D721Med (cell line): Measurements from ENCODE around the gene PPP4R4.
"Not testable (repeated sequence)": the region's sequence is repeated elsewhere in the genome, so short reads cannot be mapped to it uniquely, and the experiment has no call there.

Source experiments
- DNase-seq: peaks from one replicate; pipeline ENCODE4 v3.0.0; 2011; ENCODE audit warnings: low spot score; ENCODE audit not compliant: insufficient read length
- FAIRE-seq: peaks from 2 replicates; lab custom pipeline; 2011; peaks lifted over from hg19 to GRCh38; lab: Jason Lieb, UNC
- CTCF ChIP-seq: IDR thresholded peaks from 2 replicates; pipeline ENCODE4 v1.5.1; 2012; ENCODE audit warnings: mild to moderate bottlenecking, control low read depth; ENCODE audit not compliant: insufficient read depth; ENCODE audit errors: missing control alignments

The PPP4R4 gene

GRCh38 chr14:94203473-94204210 is 29.5 kb downstream of the PPP4R4 start:
- DNase-seq (no peak), FAIRE-seq (no peak)
- TF ChIP-seq CTCF = no peak

- FAIRE-seq = no peak
Measured at GRCh38 chr14:94213021-94213420, 38.9 kb downstream of the PPP4R4 start.

GRCh38 chr14:94213741-94214140 is 39.6 kb downstream of the PPP4R4 start:
- TF ChIP-seq CTCF = no peak
- FAIRE-seq = no peak

More at GRCh38 chr14:94213021-94213420, 38.9 kb downstream of the PPP4R4 start:
- TF ChIP-seq CTCF = no peak
- no peak for DNase-seq

GRCh38 chr14:94217116-94217515 is 43.0 kb downstream of the PPP4R4 start:
- no peak for FAIRE-seq
- TF ChIP-seq CTCF = no peak
- DNase-seq = no peak

More at GRCh38 chr14:94213741-94214140, 39.6 kb downstream of the PPP4R4 start:
- DNase-seq = no peak

GRCh38 chr14:94218198-94218886 is 44.2 kb downstream of the PPP4R4 start:
- FAIRE-seq, DNase-seq: not testable (repeated sequence)

GRCh38 chr14:94224040-94224439 is 49.9 kb downstream of the PPP4R4 start:
- FAIRE-seq (no peak), DNase-seq (no peak)
- no peak for TF ChIP-seq CTCF

GRCh38 chr14:94225460-94226378 is 51.6 kb downstream of the PPP4R4 start:
- TF ChIP-seq CTCF = no peak

More at GRCh38 chr14:94225460-94226378, 51.6 kb downstream of the PPP4R4 start:
- DNase-seq (no peak), FAIRE-seq (no peak)
